RWPE1 (cell line): ENCODE measurements around the gene GSN.
"Not testable (repeated sequence)": the region's sequence is repeated elsewhere in the genome, so short reads cannot be mapped to it uniquely, and the experiment has no call there.

Source experiments
- CTCF ChIA-PET: fragments of 350-600 bp; sonication (Branson Sonifier 250); formaldehyde crosslinking; extraction: SDS; loops from one replicate; lab custom pipeline; 2021; lab: Yijun Ruan, JAX
- POLR2A ChIA-PET: fragments of 400-600 bp; formaldehyde crosslinking; extraction: SDS; loops from one replicate; lab custom pipeline; 2020; ENCODE audit warnings: antibody characterized with exemption; ENCODE audit not compliant: low non-redundant PET; lab: Yijun Ruan, JAX
- DNase-seq: peaks from one replicate; pipeline ENCODE4 v3.0.0; 2012; ENCODE audit warnings: low spot score
- H3K27ac ChIP-seq: fragments of 450-650 bp; 2 replicates; pipeline ENCODE4 v1.5.1; 2017
- CTCF ChIP-seq: fragments of 450-650 bp; conservative IDR thresholded peaks from 2 replicates; pipeline ENCODE4 v1.5.1; 2017; ENCODE audit warnings: low read depth, mild to moderate bottlenecking

GSN gene

GRCh38 chr9:121286973-121287741, 19.2 kb downstream of the GSN start:
- CTCF ChIA-PET = interaction anchor here (0.6 to 2.6 kb wide), 9 partner anchors 9 to 239 kb away, joined by 3 to 11 read pairs (median 3); no protein-coding TSS in a partner anchor
- H3K27ac ChIP-seq = peak overlapping the region; percentile 99
- no peak; the same call in 1 of the 2 replicates for TF ChIP-seq CTCF
- POLR2A ChIA-PET = interaction anchor here (1.0 kb wide), 1 partner anchor 9 kb away, joined by 4 read pairs; no protein-coding TSS in a partner anchor
- peak; percentile 99 for DNase-seq

- POLR2A ChIA-PET = no interaction called here
- CTCF ChIA-PET = interaction anchor here (0.6 to 2.6 kb wide), 5 partner anchors 9 to 315 kb away, joined by 3 to 8 read pairs (median 4); no protein-coding TSS in a partner anchor
- no peak for TF ChIP-seq CTCF
- peak overlapping the region; percentile 99 for H3K27ac ChIP-seq
- no peak for DNase-seq
These were observed 20.7 kb downstream of the GSN start for GRCh38 chr9:121288673-121289025.

GRCh38 chr9:121289026-121289771, 21.2 kb downstream of the GSN start:
- TF ChIP-seq CTCF = no peak
- CTCF ChIA-PET = interaction anchor here (0.6 to 2.6 kb wide), 4 partner anchors 8 to 76 kb away, joined by 3 to 8 read pairs (median 4); no protein-coding TSS in a partner anchor
- DNase-seq = no peak

GRCh38 chr9:121289772-121290370, 21.9 kb downstream of the GSN start:
- H3K27ac ChIP-seq = peak overlapping the region; percentile 99
- POLR2A ChIA-PET = interaction anchor here (0.7 kb wide), 1 partner anchor 347 kb away, joined by 3 read pairs; no protein-coding TSS in a partner anchor

More at GRCh38 chr9:121289026-121289771, 21.2 kb downstream of the GSN start:
- H3K27ac ChIP-seq = peak overlapping the region; percentile 99
- POLR2A ChIA-PET = interaction anchor here (0.7 kb wide), 1 partner anchor 346 kb away, joined by 3 read pairs; no protein-coding TSS in a partner anchor

GRCh38 chr9:121291536-121291935, 23.6 kb downstream of the GSN start:
- DNase-seq, H3K27ac ChIP-seq, POLR2A ChIA-PET: not testable (repeated sequence)
- CTCF ChIA-PET = interaction anchor here (0.7 to 0.9 kb wide), 2 partner anchors 12 to 13 kb away, joined by 3 to 4 read pairs; no protein-coding TSS in a partner anchor

More at GRCh38 chr9:121289772-121290370, 21.9 kb downstream of the GSN start:
- CTCF ChIA-PET = interaction anchor here (0.6 to 2.6 kb wide), 4 partner anchors 8 to 77 kb away, joined by 3 to 8 read pairs (median 4); no protein-coding TSS in a partner anchor
- no peak for TF ChIP-seq CTCF
- no peak for DNase-seq

GRCh38 chr9:121292051-121292450, 24.1 kb downstream of the GSN start:
- ChIA-PET CTCF (interaction anchor here (0.9 kb wide), 1 partner anchor 13 kb away, joined by 3 read pairs; no protein-coding TSS in a partner anchor), POLR2A (no interaction called here)
- no peak for TF ChIP-seq CTCF
- no peak for DNase-seq
- no peak overlapping the region for H3K27ac ChIP-seq
